Kidney tubule cell (primary cell): ENCODE results near the gene CD36.
"Not testable (repeated sequence)": the region's sequence is repeated elsewhere in the genome, so short reads cannot be mapped to it uniquely, and the experiment has no call there.

Experiments
- DNase-seq: peaks from one replicate; pipeline ENCODE4 v3.0.0-alpha.2; 2018; ENCODE audit warnings: low spot score

Gene CD36

GRCh38 chr7:80654887-80655340, 16.5 kb downstream of the CD36 start:
- DNase-seq, result no peak

GRCh38 chr7:80656029-80656428, 17.6 kb downstream of the CD36 start:
- no peak for DNase-seq

DNA sequence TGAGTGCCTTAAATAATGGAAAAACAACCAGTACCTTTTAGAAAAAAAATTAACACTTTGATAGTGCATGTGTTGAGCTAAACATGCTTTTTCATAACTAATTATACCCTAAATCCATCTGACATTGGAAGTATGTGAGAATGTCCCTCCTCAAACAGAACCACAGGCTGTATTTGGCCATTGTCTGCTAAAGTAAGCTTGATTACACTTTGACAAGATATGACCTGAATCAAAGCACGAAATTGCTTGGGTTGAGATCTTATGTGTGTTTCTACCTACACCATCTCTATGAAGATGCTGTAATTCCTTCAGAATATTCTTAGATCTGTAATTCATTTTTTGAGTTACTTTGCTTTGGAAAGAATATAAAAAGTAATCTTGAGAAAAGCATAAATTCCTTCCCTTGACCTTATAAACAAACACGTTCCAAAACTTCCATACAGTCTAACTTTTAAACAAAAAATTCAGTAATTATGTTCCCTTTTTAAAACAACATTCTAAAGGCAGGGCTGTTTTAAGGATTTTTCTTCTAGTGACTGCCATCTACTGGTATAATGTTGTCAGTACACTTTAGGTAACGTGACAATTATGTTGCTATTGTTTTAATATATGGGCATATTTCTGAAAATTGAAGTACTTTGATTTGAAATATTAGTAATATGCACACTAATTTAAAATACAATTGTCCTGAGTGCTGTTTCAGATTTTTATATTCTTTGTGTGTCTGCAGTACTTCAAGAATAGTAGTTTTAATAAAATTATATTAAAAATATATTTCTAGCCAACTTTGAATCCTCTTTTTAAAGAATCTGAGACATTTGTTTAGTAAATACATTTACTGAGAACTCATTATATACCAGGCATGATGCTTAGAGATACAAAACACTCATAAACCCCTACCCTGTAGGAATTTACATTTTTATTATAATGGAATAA, 20.9 kb downstream of the CD36 start:
- DNase-seq, result peak; percentile 48

- no peak for DNase-seq
Measured at GRCh38 chr7:80660939-80661338, 22.5 kb downstream of the CD36 start.

DNA sequence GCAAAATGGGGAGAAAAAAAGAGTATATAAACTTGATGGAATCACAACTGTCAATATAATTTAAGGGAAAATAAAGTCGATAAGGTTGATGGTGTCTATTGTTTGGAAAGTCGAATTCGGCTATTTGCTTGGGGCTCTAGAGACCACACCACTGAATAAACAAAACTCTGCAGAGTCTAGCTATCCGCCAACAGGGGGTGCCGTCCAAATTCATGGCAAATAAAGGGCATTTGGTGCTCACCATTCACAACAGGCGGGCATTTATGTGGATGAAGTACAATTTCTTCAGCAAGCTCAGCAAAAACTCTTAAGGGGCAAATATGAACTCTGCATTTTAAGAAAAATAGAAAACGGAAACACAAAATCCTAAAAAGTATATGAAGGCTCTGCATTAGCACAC, 23.3 kb downstream of the CD36 start:
- DNase-seq, result no peak

GRCh38 chr7:80662252-80662651, 23.8 kb downstream of the CD36 start:
- DNase-seq, result no peak

DNA sequence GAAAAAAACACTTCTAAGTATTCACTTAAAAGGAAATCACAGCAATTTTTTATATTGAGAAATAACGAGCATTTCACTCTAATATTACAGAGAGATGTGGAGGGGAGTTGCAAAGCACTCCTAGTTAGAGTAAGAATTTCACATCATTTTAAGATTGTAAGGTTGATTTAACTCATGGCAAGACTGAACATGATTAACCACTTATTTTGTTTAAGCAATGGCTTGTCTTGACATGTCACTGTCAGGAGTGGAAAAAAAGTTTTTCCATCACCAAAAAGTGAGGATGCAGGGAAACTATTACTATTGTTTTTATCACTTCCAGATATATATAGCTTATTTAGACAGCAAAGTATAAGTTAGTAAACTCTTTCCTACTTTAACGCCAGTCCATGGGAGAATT, 27.1 kb downstream of the CD36 start:
- DNase-seq, result no peak

GRCh38 chr7:80666376-80666775, 27.9 kb downstream of the CD36 start:
- DNase-seq, result no peak

DNA sequence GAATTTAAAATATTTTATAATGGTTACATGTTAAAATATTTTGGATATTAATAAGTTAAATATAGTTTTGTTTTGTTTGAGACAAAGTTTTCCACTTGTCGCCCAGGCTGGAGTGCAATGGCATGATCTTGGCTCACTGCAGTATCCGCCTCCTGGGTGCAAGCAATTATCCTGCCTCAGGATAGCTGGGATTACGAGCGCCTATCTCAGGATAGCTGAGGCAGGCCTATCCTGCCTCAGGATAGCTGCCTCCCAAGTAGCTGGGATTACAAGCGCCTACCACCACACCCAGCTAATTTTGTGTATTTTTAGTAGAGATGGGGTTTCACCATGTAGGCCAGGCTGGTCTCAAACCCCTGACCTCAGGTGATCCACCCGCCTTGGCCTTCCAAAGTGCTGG, 30.9 kb downstream of the CD36 start:
- not testable (repeated sequence) for DNase-seq

- DNase-seq, result no peak
Measured at GRCh38 chr7:80671744-80672143, 33.3 kb downstream of the CD36 start.

GRCh38 chr7:80675090-80675489, 36.6 kb downstream of the CD36 start:
- peak; percentile 61 for DNase-seq

GRCh38 chr7:80676404-80676803, 38.0 kb downstream of the CD36 start:
- no peak for DNase-seq

GRCh38 chr7:80677629-80678028, 39.2 kb downstream of the CD36 start:
- no peak for DNase-seq

DNA sequence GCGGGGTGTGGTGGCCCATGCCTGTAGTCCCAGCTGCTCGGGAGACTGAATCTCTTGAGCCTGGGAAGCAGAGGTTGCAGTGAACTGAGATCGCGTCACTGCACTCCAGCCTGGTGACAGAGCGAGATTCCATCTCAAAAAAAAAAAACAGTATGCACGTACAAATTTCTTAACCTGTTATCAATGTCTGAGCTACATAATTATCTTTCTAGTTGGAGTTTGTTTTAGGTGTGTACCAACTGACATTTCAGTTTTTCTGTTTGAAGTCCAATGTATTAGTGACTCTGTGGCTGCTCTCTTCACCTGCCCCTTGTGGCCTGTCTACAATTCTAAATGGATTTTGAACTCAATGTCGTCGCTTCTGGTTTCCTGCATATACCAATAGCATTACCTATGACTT, 40.3 kb downstream of the CD36 start:
- no peak for DNase-seq

GRCh38 chr7:80679921-80680907, 41.8 kb downstream of the CD36 start:
- DNase-seq, result no peak

- DNase-seq, result peak; percentile 44
Measured at GRCh38 chr7:80681272-80681885, 42.9 kb downstream of the CD36 start.

DNA sequence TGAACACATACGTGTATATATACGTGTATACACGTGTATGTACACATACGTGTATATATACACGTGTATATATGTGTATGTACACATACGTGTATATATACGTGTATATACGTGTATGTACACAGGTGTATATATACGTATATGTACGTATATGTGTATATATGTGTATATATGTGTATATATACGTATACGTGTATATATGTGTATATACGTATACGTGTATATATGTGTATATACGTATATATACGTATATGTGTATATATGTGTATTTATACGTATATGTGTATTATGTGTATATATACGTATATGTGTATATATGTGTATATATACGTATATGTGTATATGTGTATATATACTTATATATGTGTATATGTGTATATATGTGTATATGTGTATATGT, 44.3 kb downstream of the CD36 start:
- no peak for DNase-seq

- no peak for DNase-seq
Measured at GRCh38 chr7:80686576-80686975, 48.1 kb downstream of the CD36 start.

DNA sequence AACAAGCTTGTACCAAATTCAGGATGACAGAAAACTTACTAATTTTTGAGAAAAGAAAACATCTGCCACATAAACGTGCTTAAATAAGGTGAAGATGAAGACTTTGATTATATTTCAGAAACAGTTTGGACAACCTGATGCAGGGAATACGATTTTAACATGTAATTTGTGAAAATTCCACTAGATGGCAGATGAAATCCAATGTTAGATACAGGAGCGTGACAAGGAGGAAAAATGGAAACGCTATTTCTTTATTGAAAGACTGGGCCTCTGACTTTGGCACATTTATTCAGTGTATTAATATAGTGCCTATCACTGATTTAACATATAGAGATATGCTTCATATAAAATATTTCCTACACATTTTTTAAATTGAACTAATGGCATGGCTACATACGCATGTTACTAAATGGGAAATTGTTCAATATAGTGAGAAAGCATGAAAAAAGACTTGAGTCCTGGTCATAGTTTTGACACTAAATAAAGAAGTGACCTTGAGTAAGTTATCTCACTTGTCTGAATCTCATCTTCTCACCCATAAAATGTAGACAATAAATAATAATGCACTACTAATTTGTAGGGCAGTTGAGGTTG, 60.7 kb downstream of the CD36 start:
- peak; percentile 63 for DNase-seq

GRCh38 chr7:80699721-80700256, 61.3 kb downstream of the CD36 start:
- DNase-seq, result no peak

DNA sequence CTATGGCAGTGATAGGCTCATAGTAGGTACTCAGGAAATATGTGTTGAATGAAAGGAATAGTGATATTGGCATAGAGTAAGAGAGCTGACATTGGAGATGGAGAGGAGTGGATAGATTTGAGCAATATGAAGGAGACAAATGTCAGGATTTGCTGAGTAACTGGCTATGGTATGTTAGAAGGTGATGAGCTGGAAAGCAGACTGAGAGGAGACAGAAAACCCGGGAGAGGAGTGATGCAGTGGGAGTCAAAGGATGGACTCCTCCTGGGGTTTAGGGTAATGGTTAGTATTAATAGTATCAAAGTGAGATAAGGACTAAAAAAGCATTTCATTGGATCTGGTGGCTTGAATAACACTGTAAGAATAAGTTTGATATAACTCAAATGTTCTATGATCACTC, 64.8 kb downstream of the CD36 start:
- DNase-seq, result peak; percentile 25
